ENCODE results near the gene ST6GALNAC6. TPM values are rescaled to one million over a fixed set of nuclear protein-coding genes. Genes with fewer than 3 reads are reported as not detected.

ST6GALNAC6 gene
- total RNA-seq, 1 donor from 2014 or later, result 82.0 TPM

DNA sequence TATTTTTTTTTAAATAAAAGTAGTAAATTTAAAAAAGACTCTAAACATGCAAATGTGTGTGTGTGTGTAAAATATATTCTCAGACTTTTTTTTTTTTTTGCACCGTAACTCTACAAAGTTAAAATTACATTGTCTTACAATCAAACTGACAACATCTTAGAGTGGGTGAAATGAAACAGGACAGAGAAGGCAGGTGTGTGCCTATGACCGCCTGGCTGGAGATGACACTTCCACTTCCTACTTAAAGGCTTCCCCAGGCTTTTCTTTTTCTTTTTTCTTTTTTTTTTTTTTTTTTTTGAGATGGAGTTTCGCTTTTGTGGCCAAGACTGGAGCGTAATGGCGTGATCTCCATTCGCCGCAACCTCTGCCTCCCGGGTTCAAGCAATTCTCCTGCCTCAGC lies 19.3 kb downstream of the ST6GALNAC6 start:
- DNase-seq, result no peak
- Histone ChIP-seq H3K9me3 (no peaks in the 10 kb centered on the region), H3K4me3 (no peak overlapping the region), H3K4me1 (peaks cover 40% of the 10 kb centered on the region), H3K36me3 (peaks cover 7% of the 10 kb centered on the region), H3K27me3 (ENCODE audit: low read depth) (no peaks in the 10 kb centered on the region), H3K27ac (no peak overlapping the region)
- ATAC-seq, result no peak
- intact Hi-C loops (cut with DNase I), result no loop called here
- TF ChIP-seq, protein P1, sequence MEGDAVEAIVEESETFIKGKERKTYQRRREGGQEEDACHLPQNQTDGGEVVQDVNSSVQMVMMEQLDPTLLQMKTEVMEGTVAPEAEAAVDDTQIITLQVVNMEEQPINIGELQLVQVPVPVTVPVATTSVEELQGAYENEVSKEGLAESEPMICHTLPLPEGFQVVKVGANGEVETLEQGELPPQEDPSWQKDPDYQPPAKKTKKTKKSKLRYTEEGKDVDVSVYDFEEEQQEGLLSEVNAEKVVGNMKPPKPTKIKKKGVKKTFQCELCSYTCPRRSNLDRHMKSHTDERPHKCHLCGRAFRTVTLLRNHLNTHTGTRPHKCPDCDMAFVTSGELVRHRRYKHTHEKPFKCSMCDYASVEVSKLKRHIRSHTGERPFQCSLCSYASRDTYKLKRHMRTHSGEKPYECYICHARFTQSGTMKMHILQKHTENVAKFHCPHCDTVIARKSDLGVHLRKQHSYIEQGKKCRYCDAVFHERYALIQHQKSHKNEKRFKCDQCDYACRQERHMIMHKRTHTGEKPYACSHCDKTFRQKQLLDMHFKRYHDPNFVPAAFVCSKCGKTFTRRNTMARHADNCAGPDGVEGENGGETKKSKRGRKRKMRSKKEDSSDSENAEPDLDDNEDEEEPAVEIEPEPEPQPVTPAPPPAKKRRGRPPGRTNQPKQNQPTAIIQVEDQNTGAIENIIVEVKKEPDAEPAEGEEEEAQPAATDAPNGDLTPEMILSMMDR (IDR thresholded peaks at IDR 0.05), result no peak

DNA sequence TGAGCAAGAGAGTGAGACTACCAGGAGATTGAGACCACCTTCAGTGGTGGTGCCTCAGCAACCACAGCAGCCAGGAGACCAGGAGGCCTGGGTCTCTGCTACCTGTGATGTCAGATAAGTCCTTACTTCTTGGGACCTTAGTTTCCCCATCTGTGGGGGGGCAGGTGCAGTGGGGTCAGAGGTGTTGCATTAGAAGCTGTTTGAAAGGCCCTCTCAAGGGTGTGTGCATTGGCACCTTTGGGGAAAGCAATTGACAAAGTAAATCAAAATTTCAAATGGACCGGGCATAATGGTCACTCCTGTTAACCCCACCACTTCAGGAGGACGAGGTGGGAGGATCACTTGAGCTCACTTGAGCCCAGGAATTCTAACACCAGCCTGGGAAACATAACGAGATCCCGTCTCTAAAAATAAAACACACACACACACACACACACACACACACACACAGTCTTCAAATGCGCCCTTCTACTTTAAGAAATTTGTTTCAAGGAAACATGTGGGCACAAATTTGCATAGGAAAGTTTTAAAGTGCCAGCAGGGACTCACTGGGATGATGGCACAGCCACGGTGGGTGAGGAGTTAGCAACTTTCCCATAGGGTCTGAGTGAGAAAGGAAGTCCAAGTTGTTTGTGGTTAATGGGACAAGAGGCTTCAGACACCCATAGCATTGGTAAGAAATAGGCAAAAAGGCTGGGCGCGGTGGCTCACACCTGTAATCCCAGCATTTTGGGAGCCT lies 20.6 kb downstream of the ST6GALNAC6 start:
- H3K36me3 ChIP-seq, result no peaks in the 10 kb centered on the region
- H3K9me3 ChIP-seq, result no peaks in the 10 kb centered on the region
- no peaks in the 10 kb centered on the region for H3K27me3 ChIP-seq (ENCODE audit: low read depth)
- H3K4me3 ChIP-seq, result no peak overlapping the region
- DNase-seq (no peak), ATAC-seq (peak; percentile 2 to 3)
- H3K27ac ChIP-seq, result no peak overlapping the region
- peaks cover 45% of the 10 kb centered on the region for H3K4me1 ChIP-seq
- intact Hi-C loops (cut with DNase I), result no loop called here
- TF ChIP-seq, protein P1 (IDR thresholded peaks at IDR 0.05), result no peak

DNA sequence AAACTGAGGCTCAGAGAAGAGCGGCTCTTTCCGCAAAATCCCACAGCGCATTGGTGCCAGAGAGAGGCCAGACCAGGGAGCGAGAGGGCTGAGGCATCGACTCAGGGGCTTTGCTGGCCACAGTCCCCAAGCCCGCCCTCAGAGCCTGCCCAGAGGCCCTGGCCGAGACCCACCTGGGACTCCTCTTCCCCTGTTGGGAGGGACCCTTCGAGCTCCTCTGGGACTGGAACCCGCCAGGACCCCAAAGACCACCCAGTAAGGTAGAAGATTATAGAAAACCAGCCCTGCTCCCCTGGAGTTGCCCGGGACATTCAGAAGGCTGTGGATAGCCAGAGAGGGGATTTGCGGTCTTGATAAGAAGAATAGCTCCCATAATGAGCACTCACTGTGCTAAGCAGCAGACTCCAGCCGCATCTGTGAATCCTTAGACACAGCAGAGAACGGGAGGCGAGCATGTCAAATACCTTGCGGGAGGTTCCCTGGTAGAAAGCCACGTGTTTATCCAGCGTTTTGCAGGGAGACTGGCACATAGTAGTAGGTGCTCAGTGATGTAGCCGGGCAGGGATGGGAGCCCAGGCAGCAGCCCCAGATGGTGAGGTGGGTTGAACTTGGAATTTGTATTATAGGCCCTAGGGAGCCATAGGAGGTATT lies 21.3 kb downstream of the ST6GALNAC6 start:
- H3K27ac ChIP-seq, result peak overlapping the region; percentile 78
- no peaks in the 10 kb centered on the region for H3K9me3 ChIP-seq
- TF ChIP-seq, protein P1 (IDR thresholded peaks at IDR 0.05), result no peak
- no peaks in the 10 kb centered on the region for H3K27me3 ChIP-seq (ENCODE audit: low read depth)
- no peak for ATAC-seq
- intact Hi-C loops (cut with DNase I), result no loop called here
- peak overlapping the region; percentile 67 for H3K4me3 ChIP-seq
- DNase-seq, result no peak
- peaks cover 52% of the 10 kb centered on the region for H3K4me1 ChIP-seq
- H3K36me3 ChIP-seq, result peaks cover under 1% of the 10 kb centered on the region

DNA sequence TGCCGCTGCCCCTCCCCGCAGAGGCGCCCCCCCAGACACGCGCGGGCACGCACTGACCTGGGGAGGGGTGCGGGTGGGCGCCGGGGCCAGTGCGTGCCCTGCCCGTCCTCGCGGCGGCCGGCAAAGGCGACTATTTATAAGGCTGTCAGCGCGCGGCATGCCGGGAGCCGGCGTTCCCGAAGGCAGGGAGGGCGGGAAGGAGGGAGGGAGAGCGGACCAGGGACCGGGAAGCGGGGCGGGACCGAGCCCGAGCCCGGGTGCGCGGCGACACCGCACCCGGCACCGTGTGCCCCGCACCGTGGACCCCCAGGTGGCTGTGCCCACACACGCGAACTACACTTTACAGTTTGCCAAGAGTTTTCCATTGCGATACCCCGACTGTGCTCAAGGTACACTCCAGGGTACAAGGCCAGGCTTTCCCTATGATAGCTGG lies 21.8 kb downstream of the ST6GALNAC6 start, which contains the start of gene AK1:
AK1 (minus strand) TSS at position 110 of the 433 bp plus-strand sequence. CDS start 3,058 bp downstream, outside the sequence.
- intact Hi-C loops (cut with DNase I), result no loop called here
- H3K36me3 ChIP-seq, result peaks cover 6% of the 10 kb centered on the region
- no peaks in the 10 kb centered on the region for H3K9me3 ChIP-seq
- H3K27ac ChIP-seq, result peak within 1 kb of the TSS; percentile 78
- DNase-seq (peak; percentile 88), ATAC-seq (peak; percentile 81 to 85)
- TF ChIP-seq, protein P1 (IDR thresholded peaks at IDR 0.05), result no peak
- H3K27me3 ChIP-seq (ENCODE audit: low read depth), result no peaks in the 10 kb centered on the region
- H3K4me3 ChIP-seq, result peak within 1 kb of the TSS; percentile 67
- peaks cover 54% of the 10 kb centered on the region for H3K4me1 ChIP-seq

DNA sequence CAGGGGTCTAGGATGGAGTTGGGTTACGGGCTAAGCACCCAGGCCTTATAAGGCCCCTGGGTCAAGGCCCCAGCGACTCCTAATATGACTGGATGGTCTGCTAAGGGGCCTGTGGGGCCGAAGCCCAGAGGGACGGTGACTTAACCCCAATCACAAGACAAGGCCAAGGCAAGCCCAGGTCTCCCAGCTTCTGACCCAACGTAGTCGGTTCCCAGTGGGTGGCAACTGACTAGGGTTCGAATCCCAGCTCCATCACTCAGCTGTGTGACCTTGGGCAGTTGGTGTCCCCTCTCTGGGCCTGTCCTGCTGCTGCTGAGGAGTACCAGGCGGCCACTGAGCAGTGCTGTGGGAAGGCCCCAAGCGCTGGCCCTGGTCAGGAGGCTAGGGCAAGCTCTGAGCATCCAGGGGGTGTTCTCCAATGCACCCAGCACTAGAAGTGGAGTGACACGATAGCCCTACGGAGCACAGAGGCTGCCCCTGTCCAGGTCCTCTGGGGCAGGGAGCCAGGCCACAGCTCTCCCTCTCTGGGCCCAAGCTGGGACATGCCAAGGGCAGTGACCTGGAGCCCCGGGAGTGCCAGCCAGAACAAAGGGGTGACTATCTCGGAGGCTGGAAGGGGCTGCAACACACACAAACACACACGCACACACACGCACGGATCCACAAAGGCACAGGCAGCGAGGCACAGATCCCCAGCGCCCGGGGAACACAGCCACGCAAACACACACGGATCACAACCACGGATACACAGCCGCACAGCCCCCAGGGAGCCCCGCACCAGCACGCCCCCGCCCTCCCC lies 22.4 kb downstream of the ST6GALNAC6 start:
- H3K4me3 ChIP-seq, result peak overlapping the region; percentile 67
- H3K9me3 ChIP-seq, result no peaks in the 10 kb centered on the region
- peaks cover 54% of the 10 kb centered on the region for H3K4me1 ChIP-seq
- DNase-seq (no peak), ATAC-seq (peak; percentile 39 to 48)
- H3K36me3 ChIP-seq, result peaks cover 11% of the 10 kb centered on the region
- H3K27ac ChIP-seq, result peak overlapping the region; percentile 78
- TF ChIP-seq, protein P1 (IDR thresholded peaks at IDR 0.05), result no peak
- intact Hi-C loops (cut with DNase I), result no loop called here
- H3K27me3 ChIP-seq (ENCODE audit: low read depth), result no peaks in the 10 kb centered on the region

All from lower lobe of right lung (tissue), 2 donors.